Neural crest cell (in vitro differentiated cells): ENCODE measurements around the gene FAM90A1. TPM values are rescaled to one million over a fixed set of nuclear protein-coding genes. Genes with fewer than 3 reads are reported as not detected.
"Not testable (repeated sequence)": the region's sequence is repeated elsewhere in the genome, so short reads cannot be mapped to it uniquely, and the experiment has no call there.

Experiments used
- DNase-seq: peaks from one replicate; pipeline ENCODE4 v3.0.0; 2021; ENCODE audit warnings: low read depth, mixed read lengths, low spot score
- H3K27ac Mint-ChIP-seq: one replicate; pipeline ENCODE4 v1.8.0; 2021; ENCODE audit warnings: mild to moderate bottlenecking, mixed read lengths; ENCODE audit not compliant: unreplicated experiment
- H3K27me3 Mint-ChIP-seq: 2 replicates; pipeline ENCODE4 v1.8.0; 2021; ENCODE audit warnings: low read depth, mild to moderate bottlenecking, mixed read lengths
- H3K36me3 Mint-ChIP-seq: 2 replicates; pipeline ENCODE4 v1.8.0; 2021; ENCODE audit warnings: low read depth, mild to moderate bottlenecking, mixed read lengths
- H3K4me1 Mint-ChIP-seq: 2 replicates; pipeline ENCODE4 v1.8.0; 2021; ENCODE audit warnings: mixed read lengths
- H3K4me3 Mint-ChIP-seq: one replicate; pipeline ENCODE4 v1.8.0; 2021; ENCODE audit warnings: mild to moderate bottlenecking, mixed read lengths
- H3K9me3 Mint-ChIP-seq: 2 replicates; pipeline ENCODE4 v1.8.0; 2021; ENCODE audit warnings: mixed read lengths
- total RNA-seq: library from RNA; stranded (reverse); gene quantifications from 2 replicates; pipeline ENCODE4 v1.2.1, GENCODE V29; 2021

Gene FAM90A1
- total RNA-seq, 1 donor from 2014 or later: not detected

GRCh38 chr12:8242622-8242879 lies 15.1 kb upstream of the FAM90A1 start:
- not testable (repeated sequence) for H3K36me3 Mint-ChIP-seq, H3K27me3 Mint-ChIP-seq, DNase-seq, H3K9me3 Mint-ChIP-seq
- H3K4me1 Mint-ChIP-seq: peaks cover 10% of the 10 kb centered on the region
- H3K27ac Mint-ChIP-seq: peak overlapping the region; percentile 62
- H3K4me3 Mint-ChIP-seq: peak overlapping the region; percentile 99

DNA sequence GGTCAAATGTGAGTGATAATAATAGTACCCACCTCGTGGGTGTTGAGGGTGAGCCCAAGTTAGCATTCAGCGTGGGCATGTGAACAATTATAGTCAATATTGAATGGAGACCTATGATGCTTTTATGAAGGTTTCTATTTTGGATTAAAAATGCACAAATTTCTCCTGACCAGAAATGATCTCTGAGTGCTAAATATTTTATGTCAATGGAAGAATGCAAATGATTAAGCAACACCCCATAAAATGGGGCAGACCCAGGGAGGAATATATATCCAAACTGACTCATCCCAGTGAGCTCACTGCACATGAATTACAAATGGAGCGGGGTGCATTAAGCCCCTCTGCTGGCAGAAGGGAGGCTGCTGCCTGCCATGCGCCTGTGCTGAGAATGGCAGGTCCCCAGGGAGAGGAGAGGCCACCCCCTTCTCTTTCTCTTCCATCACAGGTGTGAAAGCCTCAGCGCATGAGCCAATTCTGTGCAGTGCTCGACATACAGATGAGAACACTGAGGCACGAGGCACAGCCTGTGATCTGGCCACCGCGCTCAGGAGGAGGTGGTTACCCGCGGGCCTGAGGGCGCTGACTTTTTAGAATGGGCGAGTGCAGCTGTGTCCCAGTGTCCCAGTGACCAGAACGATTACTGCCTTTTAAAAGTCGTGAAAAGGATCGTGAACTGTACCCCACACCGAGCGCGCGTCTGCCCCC lies 14.7 kb upstream of the FAM90A1 start:
- Mint-ChIP-seq H3K4me1 (peaks cover 15% of the 10 kb centered on the region), H3K27ac (peak overlapping the region; percentile 62), H3K4me3 (peak overlapping the region; percentile 99)
- peak; percentile 8 for DNase-seq
- H3K27me3 Mint-ChIP-seq, H3K36me3 Mint-ChIP-seq, H3K9me3 Mint-ChIP-seq: not testable (repeated sequence)

DNA sequence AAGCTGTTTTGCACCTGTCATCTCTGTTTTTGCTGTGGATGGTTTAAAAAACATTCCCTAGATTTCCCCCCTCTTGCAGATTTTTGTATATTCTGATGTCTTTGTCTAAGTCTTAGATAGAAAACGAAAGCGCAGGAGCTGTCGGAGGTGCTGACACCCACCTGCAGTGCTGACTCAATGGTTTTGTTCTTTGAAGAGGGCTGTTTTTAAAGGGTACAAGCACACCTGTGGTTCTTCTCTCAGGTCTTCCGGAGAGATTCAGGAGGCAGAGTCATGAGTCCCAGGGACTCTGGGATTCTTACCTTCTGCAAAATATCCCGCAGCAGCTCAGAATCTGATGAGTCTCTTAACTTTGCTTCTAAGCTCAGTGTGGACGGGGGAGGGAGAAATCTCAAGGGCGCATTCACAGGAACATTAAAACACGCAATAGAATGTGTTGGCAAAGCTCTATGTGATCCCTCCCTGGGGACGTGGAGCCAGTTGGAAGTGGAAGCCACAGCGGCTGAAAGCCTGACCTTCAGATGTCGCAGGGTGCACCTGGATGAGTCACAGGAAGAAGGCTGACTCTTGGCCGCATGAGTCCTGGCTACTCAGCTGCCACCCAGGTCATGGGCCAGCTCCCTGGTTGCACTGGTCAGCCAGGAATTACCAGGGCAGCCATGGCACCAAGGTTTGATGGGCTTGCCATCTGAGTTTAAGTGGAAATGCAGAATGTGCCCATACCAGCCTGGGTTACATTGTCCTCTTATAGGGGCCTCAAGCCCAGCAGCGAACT lies 13.1 kb upstream of the FAM90A1 start:
- H3K9me3 Mint-ChIP-seq, H3K27me3 Mint-ChIP-seq, DNase-seq, H3K36me3 Mint-ChIP-seq, H3K27ac Mint-ChIP-seq: not testable (repeated sequence)
- H3K4me3 Mint-ChIP-seq: peak overlapping the region; percentile 99
- H3K4me1 Mint-ChIP-seq: peaks cover 18% of the 10 kb centered on the region

DNA sequence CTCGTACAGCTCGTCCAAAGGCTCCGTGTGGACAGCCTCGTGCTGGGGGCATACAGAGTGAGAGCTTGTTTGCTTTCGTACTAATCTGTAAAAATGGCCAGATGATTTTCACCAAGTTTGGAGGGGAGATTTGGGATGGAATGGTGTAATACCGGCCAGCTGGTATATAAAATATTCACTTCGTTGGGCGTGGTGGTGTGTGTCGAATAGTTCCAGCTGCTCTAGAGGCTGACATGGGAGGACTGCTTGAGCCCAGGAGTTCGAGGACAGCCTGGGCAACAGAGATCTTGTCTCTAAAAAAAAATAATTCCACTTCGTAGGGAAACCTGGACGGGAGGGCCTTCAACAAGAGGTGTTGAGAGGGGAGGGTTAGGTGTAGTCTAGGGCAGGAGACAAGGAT lies 9.6 kb upstream of the FAM90A1 start:
- not testable (repeated sequence) for H3K4me3 Mint-ChIP-seq, H3K27me3 Mint-ChIP-seq, H3K36me3 Mint-ChIP-seq, DNase-seq, H3K9me3 Mint-ChIP-seq
- H3K27ac Mint-ChIP-seq: peak overlapping the region; percentile 6
- H3K4me1 Mint-ChIP-seq: peaks cover 11% of the 10 kb centered on the region

- not testable (repeated sequence) for H3K27me3 Mint-ChIP-seq, H3K27ac Mint-ChIP-seq, H3K4me3 Mint-ChIP-seq, H3K36me3 Mint-ChIP-seq, DNase-seq, H3K9me3 Mint-ChIP-seq
- H3K4me1 Mint-ChIP-seq: peaks cover 14% of the 10 kb centered on the region
These were observed 8.1 kb upstream of the FAM90A1 start for GRCh38 chr12:8235316-8236157.

- H3K27ac Mint-ChIP-seq, H3K9me3 Mint-ChIP-seq, H3K27me3 Mint-ChIP-seq, H3K36me3 Mint-ChIP-seq, H3K4me3 Mint-ChIP-seq, DNase-seq: not testable (repeated sequence)
- peaks cover 14% of the 10 kb centered on the region for H3K4me1 Mint-ChIP-seq
These were observed 7.3 kb upstream of the FAM90A1 start for GRCh38 chr12:8234746-8235145.

GRCh38 chr12:8233935-8234495 lies 6.6 kb upstream of the FAM90A1 start:
- H3K9me3 Mint-ChIP-seq, DNase-seq, H3K27ac Mint-ChIP-seq, H3K27me3 Mint-ChIP-seq, H3K36me3 Mint-ChIP-seq: not testable (repeated sequence)
- peaks cover 14% of the 10 kb centered on the region for H3K4me1 Mint-ChIP-seq
- peak overlapping the region; percentile 10 for H3K4me3 Mint-ChIP-seq

DNA sequence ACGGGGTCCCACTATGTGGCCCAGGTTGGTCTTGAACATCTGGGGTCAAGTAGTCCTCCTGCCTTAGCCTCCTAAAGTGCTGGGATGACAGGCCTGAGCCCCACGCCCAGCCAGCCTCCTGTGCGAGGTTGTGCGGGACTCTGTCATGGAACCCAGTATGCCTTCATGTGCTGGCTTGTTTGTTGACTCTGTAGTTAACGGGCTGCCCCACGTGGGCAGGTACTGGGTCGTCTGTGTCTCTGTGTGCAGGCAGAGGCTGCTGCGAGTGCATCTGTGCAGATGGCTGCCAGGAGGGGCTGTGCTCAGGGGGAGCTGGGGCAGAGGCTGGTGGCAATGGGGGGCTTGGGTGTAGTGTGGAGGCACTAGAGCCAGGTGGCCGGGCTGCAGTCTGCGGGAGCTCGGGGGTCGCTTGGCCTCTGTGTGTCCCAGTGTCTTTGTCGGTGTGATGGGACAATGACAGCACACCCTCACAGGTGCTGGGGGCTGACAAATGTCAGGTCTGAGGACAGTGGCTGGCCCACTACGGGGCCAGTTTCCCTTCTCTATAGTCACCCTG lies 6.0 kb upstream of the FAM90A1 start:
- not testable (repeated sequence) for H3K27me3 Mint-ChIP-seq, H3K4me3 Mint-ChIP-seq, H3K9me3 Mint-ChIP-seq, DNase-seq, H3K27ac Mint-ChIP-seq, H3K36me3 Mint-ChIP-seq
- H3K4me1 Mint-ChIP-seq: peaks cover 14% of the 10 kb centered on the region
